Measurements from ENCODE around the gene ZNF444.

DNA sequence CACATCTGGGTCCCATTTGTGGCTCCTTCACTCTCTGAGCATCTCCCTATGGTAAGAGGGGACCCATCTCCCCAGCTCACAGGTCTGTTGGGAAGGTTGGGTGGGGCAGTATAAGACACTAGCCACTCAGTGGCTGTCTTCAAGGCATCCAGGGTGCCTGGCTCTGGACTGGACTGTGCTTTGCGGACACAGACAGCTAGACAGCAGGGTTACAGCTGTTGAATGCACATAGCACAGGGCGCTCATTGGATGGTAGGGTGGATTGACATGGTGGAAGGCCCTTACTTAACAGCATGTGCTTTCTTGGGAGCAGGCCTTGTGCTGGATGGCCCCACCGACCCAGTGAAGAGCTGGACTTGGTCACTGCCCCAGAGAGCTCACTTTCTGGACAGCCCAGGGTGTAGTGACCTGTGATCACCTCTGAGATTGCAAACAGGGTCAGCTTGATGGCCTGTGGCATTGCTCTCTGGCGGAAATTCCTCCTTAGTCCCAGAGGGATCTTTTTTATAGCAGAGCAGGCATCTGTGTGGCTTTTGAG lies 1.9 kb downstream of the ZNF444 start:
- TF ChIP-seq, protein P1, sequence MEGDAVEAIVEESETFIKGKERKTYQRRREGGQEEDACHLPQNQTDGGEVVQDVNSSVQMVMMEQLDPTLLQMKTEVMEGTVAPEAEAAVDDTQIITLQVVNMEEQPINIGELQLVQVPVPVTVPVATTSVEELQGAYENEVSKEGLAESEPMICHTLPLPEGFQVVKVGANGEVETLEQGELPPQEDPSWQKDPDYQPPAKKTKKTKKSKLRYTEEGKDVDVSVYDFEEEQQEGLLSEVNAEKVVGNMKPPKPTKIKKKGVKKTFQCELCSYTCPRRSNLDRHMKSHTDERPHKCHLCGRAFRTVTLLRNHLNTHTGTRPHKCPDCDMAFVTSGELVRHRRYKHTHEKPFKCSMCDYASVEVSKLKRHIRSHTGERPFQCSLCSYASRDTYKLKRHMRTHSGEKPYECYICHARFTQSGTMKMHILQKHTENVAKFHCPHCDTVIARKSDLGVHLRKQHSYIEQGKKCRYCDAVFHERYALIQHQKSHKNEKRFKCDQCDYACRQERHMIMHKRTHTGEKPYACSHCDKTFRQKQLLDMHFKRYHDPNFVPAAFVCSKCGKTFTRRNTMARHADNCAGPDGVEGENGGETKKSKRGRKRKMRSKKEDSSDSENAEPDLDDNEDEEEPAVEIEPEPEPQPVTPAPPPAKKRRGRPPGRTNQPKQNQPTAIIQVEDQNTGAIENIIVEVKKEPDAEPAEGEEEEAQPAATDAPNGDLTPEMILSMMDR (IDR thresholded peaks at IDR 0.05 in 2 of 3, conservative IDR thresholded peaks at IDR 0.05 in 1 of 3; ENCODE audit: insufficient read depth in 2 of 3, low read depth in 1 of 3, low read length in 3 of 3): no peak
- no peak for TF ChIP-seq ESRRA (IDR thresholded peaks at IDR 0.05; ENCODE audit: borderline replicate concordance, low read depth)
- no peak for TF ChIP-seq SP2 (IDR thresholded peaks at IDR 0.05; ENCODE audit: extremely low read depth, low read depth, low read length, poor library complexity, severe bottlenecking)
- TF ChIP-seq ZBTB17 (CRISPR knock-in tag; IDR thresholded peaks at IDR 0.05): no peak
- TF ChIP-seq ZBTB1 (CRISPR knock-in tag; IDR thresholded peaks at IDR 0.05; ENCODE audit: borderline replicate concordance, low read depth): no peak
- TF ChIP-seq, protein P2, sequence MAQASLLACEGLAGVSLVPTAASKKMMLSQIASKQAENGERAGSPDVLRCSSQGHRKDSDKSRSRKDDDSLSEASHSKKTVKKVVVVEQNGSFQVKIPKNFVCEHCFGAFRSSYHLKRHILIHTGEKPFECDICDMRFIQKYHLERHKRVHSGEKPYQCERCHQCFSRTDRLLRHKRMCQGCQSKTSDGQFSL (CRISPR knock-in tag; IDR thresholded peaks at IDR 0.05): no peak
- TF ChIP-seq, protein P2 (tag; IDR thresholded peaks at IDR 0.05): no peak
